PC-3 (cell line): ENCODE results near the gene IBA57. TPM values are rescaled to one million over a fixed set of nuclear protein-coding genes. Genes with fewer than 3 reads are reported as not detected.

Source experiments
- ATAC-seq: fragments of 200-7000 bp; cut with Tn5 transposase; 2 replicates; pipeline ENCODE4 v1.9.1; 2020; ENCODE audit warnings: mild to moderate bottlenecking, moderate library complexity
- BruUV-seq: library from RNA; stranded (reverse); fragments of 400-500 nt; replicated peaks from 2 replicates; lab custom pipeline; 2021; lab: Mats Ljungman, UMichigan
- CTCF ChIA-PET: fragments of 300-600 bp; sonication (Branson Sonifier 250); formaldehyde crosslinking; loops from one replicate; lab custom pipeline; 2022; ENCODE audit warnings: antibody characterized with exemption; lab: Charles Lee
- POLR2A ChIA-PET: fragments of 300-600 bp; sonication (Branson Sonifier 250); formaldehyde crosslinking; loops from one replicate; lab custom pipeline; 2022; ENCODE audit warnings: antibody characterized with exemption; ENCODE audit not compliant: unreplicated experiment; lab: Charles Lee
- DNase-seq: peaks from one replicate; pipeline ENCODE4 v3.0.0-alpha.2; 2015
- H2AFZ ChIP-seq: fragments of 300-600 bp; sonication (generic); 2 replicates; pipeline ENCODE4 v1.6.0; 2016; ENCODE audit warnings: antibody characterized with exemption, low read length
- H3F3A ChIP-seq: fragments of 300-600 bp; sonication (generic); one replicate; pipeline ENCODE4 v1.6.0; 2017; ENCODE audit warnings: antibody characterized with exemption, low read length, control low read depth, mild to moderate bottlenecking; ENCODE audit not compliant: unreplicated experiment
- H3K27ac ChIP-seq: fragments of 300-600 bp; sonication (generic); 2 replicates; pipeline ENCODE4 v1.5.1; 2016; ENCODE audit warnings: mild to moderate bottlenecking, low read length
- H3K27me3 ChIP-seq: fragments of 300-600 bp; sonication (generic); 2 replicates; pipeline ENCODE4 v1.6.1; 2016; ENCODE audit warnings: low read length, mixed read lengths
- H3K36me3 ChIP-seq: fragments of 300-600 bp; sonication (generic); 2 replicates; pipeline ENCODE4 v1.6.1; 2016; ENCODE audit warnings: low read depth, mixed run types, low read length, mixed read lengths
- H3K4me1 ChIP-seq: fragments of 300-600 bp; sonication (generic); 2 replicates; pipeline ENCODE4 v1.5.1; 2016; ENCODE audit warnings: low read length; ENCODE audit not compliant: insufficient read depth
- H3K4me2 ChIP-seq: fragments of 300-600 bp; sonication (generic); 2 replicates; pipeline ENCODE4 v1.6.0; 2016; ENCODE audit warnings: low read length
- H3K4me3 ChIP-seq: fragments of 300-600 bp; sonication (generic); 2 replicates; pipeline ENCODE4 v1.5.1; 2016; ENCODE audit warnings: mild to moderate bottlenecking, low read length, mixed read lengths
- H3K79me2 ChIP-seq: fragments of 300-600 bp; sonication (generic); 2 replicates; pipeline ENCODE4 v1.6.1; 2017; ENCODE audit warnings: low read length, mixed read lengths
- H3K9ac ChIP-seq: fragments of 300-600 bp; sonication (generic); 2 replicates; pipeline ENCODE4 v1.6.0; 2016; ENCODE audit warnings: mild to moderate bottlenecking, low read length
- H3K9me2 ChIP-seq: fragments of 300-600 bp; sonication (generic); replicated peaks from 2 replicates; pipeline ENCODE4 v1.6.1; 2016; ENCODE audit warnings: mixed run types, low read length, mixed read lengths
- H3K9me3 ChIP-seq: fragments of 300-600 bp; sonication (generic); 2 replicates; pipeline ENCODE4 v1.6.1; 2016; ENCODE audit warnings: low read length, mixed read lengths
- H4K20me1 ChIP-seq: fragments of 300-600 bp; sonication (generic); 2 replicates; pipeline ENCODE4 v1.6.1; 2016; ENCODE audit warnings: low read length, mixed read lengths
- EZH2 ChIP-seq: fragments of 300-600 bp; sonication (generic); IDR thresholded peaks from one replicate; pipeline ENCODE4 v1.6.1; 2017; ENCODE audit warnings: antibody characterized with exemption, mild to moderate bottlenecking, low read length; ENCODE audit not compliant: unreplicated experiment
- EZH2phosphoT487 ChIP-seq: fragments of 300-600 bp; sonication (generic); IDR thresholded peaks from 2 replicates; pipeline ENCODE4 v1.6.1; 2018; ENCODE audit warnings: mild to moderate bottlenecking, antibody characterized with exemption, low read length, borderline replicate concordance
- intact Hi-C: fragments of 100-400 bp; cut with micrococcal nuclease; formaldehyde crosslinking; loops from 2 replicates; pipeline ENCODE4 v1.9.0; 2023
- total RNA-seq: library from RNA; depleted of rRNA; stranded (reverse); fragments of >200 nt; gene quantifications from 2 replicates; pipeline ENCODE4 v1.2.3, GENCODE V29; 2014
- TF ChIP-seq, protein P1 (sequence below): fragments of 300-600 bp; sonication (generic); conservative IDR thresholded peaks from 2 replicates; pipeline ENCODE4 v1.5.1; 2017; ENCODE audit warnings: antibody characterized with exemption, low read depth, mild to moderate bottlenecking, low read length

The IBA57 gene
- total RNA-seq, 1 experiment from 2014 or later = 18.3 TPM

DNA sequence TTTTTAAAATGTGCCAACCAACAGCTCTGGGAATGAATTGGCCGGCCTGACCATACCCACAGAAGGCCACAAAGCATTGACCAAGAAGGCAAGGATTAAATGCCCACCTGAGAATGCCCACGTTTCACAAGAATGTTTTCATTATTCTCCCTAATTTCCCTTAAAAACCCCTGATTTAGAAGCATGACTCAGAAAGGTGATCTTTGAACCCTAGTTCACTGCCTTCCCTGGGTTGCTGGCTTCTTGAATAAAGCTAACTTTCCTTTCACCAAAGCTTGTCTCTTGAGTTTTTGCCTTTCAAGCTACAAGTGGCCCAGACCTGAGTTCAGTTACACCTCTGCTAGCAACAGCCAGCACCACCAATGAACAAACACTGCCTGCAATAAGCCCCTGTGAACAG is 42.1 kb upstream of the IBA57 start:
- DNase-seq (no peak), ATAC-seq (no peak)
- no peak for TF ChIP-seq EZH2
- no peak for TF ChIP-seq EZH2phosphoT487
- TF ChIP-seq, protein P1, sequence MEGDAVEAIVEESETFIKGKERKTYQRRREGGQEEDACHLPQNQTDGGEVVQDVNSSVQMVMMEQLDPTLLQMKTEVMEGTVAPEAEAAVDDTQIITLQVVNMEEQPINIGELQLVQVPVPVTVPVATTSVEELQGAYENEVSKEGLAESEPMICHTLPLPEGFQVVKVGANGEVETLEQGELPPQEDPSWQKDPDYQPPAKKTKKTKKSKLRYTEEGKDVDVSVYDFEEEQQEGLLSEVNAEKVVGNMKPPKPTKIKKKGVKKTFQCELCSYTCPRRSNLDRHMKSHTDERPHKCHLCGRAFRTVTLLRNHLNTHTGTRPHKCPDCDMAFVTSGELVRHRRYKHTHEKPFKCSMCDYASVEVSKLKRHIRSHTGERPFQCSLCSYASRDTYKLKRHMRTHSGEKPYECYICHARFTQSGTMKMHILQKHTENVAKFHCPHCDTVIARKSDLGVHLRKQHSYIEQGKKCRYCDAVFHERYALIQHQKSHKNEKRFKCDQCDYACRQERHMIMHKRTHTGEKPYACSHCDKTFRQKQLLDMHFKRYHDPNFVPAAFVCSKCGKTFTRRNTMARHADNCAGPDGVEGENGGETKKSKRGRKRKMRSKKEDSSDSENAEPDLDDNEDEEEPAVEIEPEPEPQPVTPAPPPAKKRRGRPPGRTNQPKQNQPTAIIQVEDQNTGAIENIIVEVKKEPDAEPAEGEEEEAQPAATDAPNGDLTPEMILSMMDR = no peak
- ChIA-PET POLR2A (no interaction called here), CTCF (no interaction called here)
- Histone ChIP-seq H2AFZ (no peak overlapping the region), H3K27ac (no peak overlapping the region), H3K4me1 (no peaks in the 10 kb centered on the region), H3K9me2 (no peaks in the 10 kb centered on the region), H3K9me3 (peaks cover 9% of the 10 kb centered on the region; the same call in 1 of the 2 replicates), H4K20me1 (no peaks in the 10 kb centered on the region), H3K9ac (no peak overlapping the region), H3K36me3 (no peaks in the 10 kb centered on the region), H3K4me3 (no peak overlapping the region), H3K79me2 (no peaks in the 10 kb centered on the region), H3K27me3 (no peaks in the 10 kb centered on the region), H3K4me2 (no peak overlapping the region), H3F3A (no peaks in the 10 kb centered on the region)
- BruUV-seq = no TSS peak
- intact Hi-C loops = no loop called here

DNA sequence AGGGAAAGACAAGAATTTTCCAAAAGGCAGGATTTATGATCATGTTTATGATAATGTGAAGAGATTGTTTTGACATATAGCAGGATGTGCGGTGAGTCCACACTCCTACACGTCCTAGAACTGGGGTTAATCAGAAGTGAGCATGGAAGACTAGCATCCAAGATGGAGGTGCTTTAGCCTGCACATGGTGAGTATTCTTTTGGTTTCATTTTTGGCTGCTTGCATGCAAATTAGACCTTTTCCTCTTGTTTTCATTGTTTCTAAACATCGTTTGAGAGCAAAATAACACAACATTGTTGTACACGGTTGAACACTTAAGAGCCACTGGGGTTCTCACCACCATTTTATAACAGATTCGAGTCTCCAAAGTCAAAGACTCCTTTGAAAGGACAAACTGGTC is 40.4 kb upstream of the IBA57 start:
- Histone ChIP-seq H3K79me2 (no peaks in the 10 kb centered on the region), H3K27ac (no peak overlapping the region), H3K9me3 (no peaks in the 10 kb centered on the region), H3F3A (no peaks in the 10 kb centered on the region), H3K4me3 (no peak overlapping the region), H3K4me1 (no peaks in the 10 kb centered on the region), H3K36me3 (no peaks in the 10 kb centered on the region), H3K9me2 (no peaks in the 10 kb centered on the region), H3K9ac (no peak overlapping the region), H3K27me3 (no peaks in the 10 kb centered on the region), H4K20me1 (no peaks in the 10 kb centered on the region), H3K4me2 (no peak overlapping the region), H2AFZ (no peak overlapping the region)
- ATAC-seq (no peak), DNase-seq (no peak)
- intact Hi-C loops = no loop called here
- BruUV-seq = no TSS peak
- ChIA-PET POLR2A (no interaction called here), CTCF (no interaction called here)
- TF ChIP-seq EZH2 (no peak), EZH2phosphoT487 (no peak)
- TF ChIP-seq, protein P1 = no peak

GRCh38 chr1:228131766-228132165 is 33.8 kb upstream of the IBA57 start:
- Histone ChIP-seq H3K27me3 (no peaks in the 10 kb centered on the region), H3K9ac (0 out of 2 replicates have a peak overlapping the region, but pooled peaks have one; percentile 5), H3K4me1 (peaks cover 12% of the 10 kb centered on the region), H3K36me3 (no peaks in the 10 kb centered on the region), H3K4me2 (peak overlapping the region; percentile 82), H3K27ac (peak overlapping the region; percentile 54), H3K79me2 (no peaks in the 10 kb centered on the region), H3K9me2 (no peaks in the 10 kb centered on the region), H4K20me1 (no peaks in the 10 kb centered on the region), H3K4me3 (peak overlapping the region; percentile 65), H3F3A (peaks cover 5% of the 10 kb centered on the region), H2AFZ (peak overlapping the region; percentile 8), H3K9me3 (no peaks in the 10 kb centered on the region)
- TF ChIP-seq EZH2phosphoT487 (no peak), EZH2 (no peak)
- TF ChIP-seq, protein P1 = no peak
- DNase-seq (peak; percentile 58), ATAC-seq (no peak)
- POLR2A ChIA-PET = no interaction called here
- intact Hi-C loops = loop anchor here (1.0 kb wide), 6 partner anchors 8 to 384 kb away; no protein-coding TSS in a partner anchor
- CTCF ChIA-PET = interaction anchor here (1.6 to 1.9 kb wide), 2 partner anchors 35 to 132 kb away, joined by 16 to 29 read pairs; partner anchors contain the start of gene IBA57
- no TSS peak for BruUV-seq
